SK-N-SH (cell line): ENCODE results near the gene TRMT1. TPM values are rescaled to one million over a fixed set of nuclear protein-coding genes. Genes with fewer than 3 reads are reported as not detected.
A peak's percentile ranks its signal among the peaks of the same experiment; 100 is the strongest.

Experiments used
- CTCF ChIA-PET: fragments of 300-600, 350-600 bp; formaldehyde crosslinking; extraction: SDS; loops from one replicate; lab custom pipeline; 2021; lab: Yijun Ruan, JAX
- POLR2A ChIA-PET: fragments of 350-600 bp; sonication (Branson Sonifier 250); formaldehyde crosslinking; extraction: SDS; loops from one replicate; lab custom pipeline; 2020; ENCODE audit warnings: antibody characterized with exemption, inconsistent platforms; lab: Yijun Ruan, JAX
- DNase-seq: peaks from one replicate; pipeline ENCODE4 v3.0.0; 2012
- H2AFZ ChIP-seq: fragments of 200-600 bp; sonication (generic); 2 replicates; pipeline ENCODE4 v1.8.1; 2016; ENCODE audit warnings: antibody characterized with exemption, mild to moderate bottlenecking, low read depth
- H3F3A ChIP-seq: fragments of 200-600 bp; sonication (generic); replicated peaks from 2 replicates; pipeline ENCODE3; 2016; ENCODE audit warnings: antibody characterized with exemption, mild to moderate bottlenecking; ENCODE audit not compliant: insufficient read depth
- H3K27ac ChIP-seq, 2 experiments: fragments of 200-500 bp in 1 of 2; fragments of 200-600 bp in 1 of 2; sonication (Bioruptor generic) in 1 of 2; sonication (generic), shearing (Covaris generic) in 1 of 2; 2 replicates each; pipeline versions ENCODE4 v1.5.1 to v1.6.1; 2014 to 2016; ENCODE audit warnings: low read depth in 2 of 2, inconsistent platforms in 1 of 2, low read length in 1 of 2, mild to moderate bottlenecking in 1 of 2, mixed read lengths in 1 of 2
- H3K27me3 ChIP-seq: fragments of 200-600 bp; sonication (generic), shearing (Covaris generic); 2 replicates; pipeline ENCODE4 v1.6.1; 2016; ENCODE audit warnings: mixed run types; ENCODE audit not compliant: insufficient read depth
- H3K36me3 ChIP-seq, 2 experiments: fragments of 200-500 bp in 1 of 2; fragments of 200-600 bp in 1 of 2; sonication (Bioruptor generic) in 1 of 2; sonication (generic) in 1 of 2; replicated peaks in 1 of 2; 2 replicates each; pipeline versions ENCODE3 to v1.5.1; 2014 to 2016; ENCODE audit warnings: low read length in 1 of 2, mild to moderate bottlenecking in 1 of 2; ENCODE audit not compliant: insufficient read depth in 2 of 2, control insufficient read depth in 1 of 2
- H3K4me1 ChIP-seq, 2 experiments: fragments of 200-500 bp in 1 of 2; fragments of 200-600 bp in 1 of 2; sonication (Bioruptor generic) in 1 of 2; sonication (generic), shearing (Covaris generic) in 1 of 2; 2 replicates each; pipeline versions ENCODE4 v1.5.1 to v1.6.1; 2014 to 2016; ENCODE audit warnings: low read depth in 1 of 2, low read length in 1 of 2, mixed run types in 1 of 2; ENCODE audit not compliant: insufficient read depth in 2 of 2, control insufficient read depth in 1 of 2
- H3K4me2 ChIP-seq: fragments of 200-600 bp; sonication (generic), shearing (Covaris generic); 2 replicates; pipeline ENCODE4 v1.6.1; 2017; ENCODE audit warnings: mixed run types
- H3K4me3 ChIP-seq, 2 experiments: fragments of 200-500 bp in 1 of 2; fragments of 200-600 bp in 1 of 2; sonication (Bioruptor generic) in 1 of 2; sonication (generic), shearing (Covaris generic) in 1 of 2; 2 replicates each; pipeline versions ENCODE4 v1.5.1 to v1.8.1; 2014 to 2016; ENCODE audit warnings: low read depth in 2 of 2, inconsistent platforms in 1 of 2, low read length in 1 of 2, mild to moderate bottlenecking in 1 of 2, mixed read lengths in 1 of 2, moderate library complexity in 1 of 2
- H3K79me2 ChIP-seq: fragments of 200-600 bp; sonication (generic); 2 replicates; pipeline ENCODE4 v1.8.1; 2017; ENCODE audit warnings: mild to moderate bottlenecking; ENCODE audit not compliant: insufficient read depth
- H3K9ac ChIP-seq: fragments of 200-600 bp; sonication (generic); 2 replicates; pipeline ENCODE4 v1.6.1; 2017; ENCODE audit warnings: mixed run types
- H3K9me2 ChIP-seq: fragments of 200-600 bp; sonication (generic); 2 replicates; pipeline ENCODE4 v1.6.1; 2017; ENCODE audit warnings: mixed run types
- H3K9me3 ChIP-seq: fragments of 200-600 bp; sonication (generic); 2 replicates; pipeline ENCODE4 v1.6.1; 2017; ENCODE audit warnings: mixed run types, mild to moderate bottlenecking, moderate library complexity
- H4K20me1 ChIP-seq: fragments of 200-600 bp; sonication (generic); 2 replicates; pipeline ENCODE4 v1.6.1; 2017; ENCODE audit warnings: mild to moderate bottlenecking, mixed run types; ENCODE audit not compliant: insufficient read depth
- CTCF ChIP-seq: fragments of 200-600 bp; sonication (generic); IDR thresholded peaks from 2 replicates; pipeline ENCODE4 v1.6.1; 2017; ENCODE audit warnings: antibody characterized with exemption, mild to moderate bottlenecking, moderate library complexity
- ELF1 ChIP-seq: IDR thresholded peaks from 2 replicates; pipeline ENCODE4 v1.4.0; 2012
- EZH2phosphoT487 ChIP-seq: fragments of 200-600 bp; sonication (generic); IDR thresholded peaks from 2 replicates; pipeline ENCODE4 v1.6.1; 2017; ENCODE audit warnings: low read depth, mixed run types, mild to moderate bottlenecking, antibody characterized with exemption, moderate library complexity, borderline replicate concordance
- FOXJ3 ChIP-seq: sonication (generic); formaldehyde crosslinking; IDR thresholded peaks from 2 replicates; pipeline ENCODE4 v1.5.1; 2020; ENCODE audit warnings: mild to moderate bottlenecking, missing genetic modification reagents
- FOXM1 ChIP-seq: IDR thresholded peaks from 2 replicates; pipeline ENCODE4 v1.4.0; 2012; ENCODE audit warnings: low read depth, mild to moderate bottlenecking
- GATA2 ChIP-seq: sonication (generic); formaldehyde crosslinking; IDR thresholded peaks from 2 replicates; pipeline ENCODE4 v1.5.0; 2020; ENCODE audit warnings: mild to moderate bottlenecking, missing genetic modification reagents
- JUND ChIP-seq: IDR thresholded peaks from 2 replicates; pipeline ENCODE4 v1.4.0; 2012
- NRF1 ChIP-seq: IDR thresholded peaks from 2 replicates; pipeline ENCODE4 v1.6.1; 2012; ENCODE audit warnings: low read depth, mild to moderate bottlenecking, low read length
- RAD21 ChIP-seq: IDR thresholded peaks from 2 replicates; pipeline ENCODE4 v1.6.1; 2012; ENCODE audit warnings: mild to moderate bottlenecking, low read length
- RCOR1 ChIP-seq: fragments of 150-350 bp; IDR thresholded peaks from 2 replicates; pipeline ENCODE4 v1.6.1; 2017; ENCODE audit warnings: antibody characterized with exemption, low read length
- RXRA ChIP-seq: IDR thresholded peaks from 2 replicates; pipeline ENCODE4 v1.4.0; 2012; ENCODE audit warnings: low read depth, mild to moderate bottlenecking, borderline replicate concordance
- SIN3A ChIP-seq: IDR thresholded peaks from 2 replicates; pipeline ENCODE4 v1.6.1; 2012; ENCODE audit warnings: low read depth, mild to moderate bottlenecking, low read length, moderate library complexity, borderline replicate concordance
- TAF1 ChIP-seq: IDR thresholded peaks from 2 replicates; pipeline ENCODE4 v1.6.1; 2012; ENCODE audit warnings: low read depth, mild to moderate bottlenecking, low read length, moderate library complexity, borderline replicate concordance
- TEAD4 ChIP-seq: IDR thresholded peaks from 2 replicates; pipeline ENCODE4 v1.4.0; 2012; ENCODE audit warnings: mild to moderate bottlenecking, borderline replicate concordance; ENCODE audit not compliant: insufficient read depth
- USF1 ChIP-seq: IDR thresholded peaks from 2 replicates; pipeline ENCODE4 v1.4.0; 2012; ENCODE audit warnings: low read depth, borderline replicate concordance
- USF2 ChIP-seq: fragments of 150-350 bp; IDR thresholded peaks from 2 replicates; pipeline ENCODE4 v1.6.1; 2017; ENCODE audit warnings: antibody characterized with exemption, low read length, low read depth, borderline replicate concordance
- YY1 ChIP-seq: IDR thresholded peaks from 2 replicates; pipeline ENCODE4 v1.4.0; 2012; ENCODE audit warnings: low read depth, mild to moderate bottlenecking
- WGBS: methylation state at CpG from one replicate; pipeline ENCODE4 v1.1.6; 2017; ENCODE audit warnings: low lambda C conversion rate; 5-methylcytosine and 5-hydroxymethylcytosine counted together
- polyA plus RNA-seq, 3 experiments: library from polyadenylated mRNA; depleted of rRNA; stranded (reverse); fragments of >200 nt; gene quantifications; 2 replicates each; pipeline ENCODE4 v1.2.3, GENCODE V29; 2012

TRMT1 gene
- polyA plus RNA-seq, 1 of the 3 experiments (the other 2 are of a cell fraction): 64.9 TPM

GRCh38 chr19:13089139-13089856 lies 27.2 kb downstream of the TRMT1 start:
- H3K36me3 ChIP-seq: peaks cover 0 to 19% of the 10 kb centered on the region in 2 experiments
- H3F3A ChIP-seq: no peaks in the 10 kb centered on the region
- no peaks in the 10 kb centered on the region for H3K9me2 ChIP-seq
- H3K27ac ChIP-seq: peak overlapping the region in 1 of 2 experiments; percentile 99; a peak in 2 of 4 replicates
- no peak overlapping the region for H3K4me2 ChIP-seq
- DNase-seq: peak; percentile 73
- H3K4me1 ChIP-seq: peaks cover 19 to 56% of the 10 kb centered on the region in 2 experiments
- ChIA-PET CTCF (interaction anchor here (1.0 to 9.2 kb wide), 4 partner anchors 15 to 808 kb away, joined by 3 to 603 read pairs (median 291); partner anchors contain the start of genes DAND5 and LYL1), POLR2A (no interaction called here)
- no peak overlapping the region for H3K9ac ChIP-seq
- no peaks in the 10 kb centered on the region for H4K20me1 ChIP-seq
- TF ChIP-seq CTCF: peak; percentile 52
- no peak for TF ChIP-seq USF2
- 83% methylated on average over 3 of the region's 5 CpGs for WGBS
- H2AFZ ChIP-seq: no peak overlapping the region
- H3K27me3 ChIP-seq: no peaks in the 10 kb centered on the region
- no peak overlapping the region for H3K4me3 ChIP-seq
- H3K79me2 ChIP-seq: no peaks in the 10 kb centered on the region
- H3K9me3 ChIP-seq: no peaks in the 10 kb centered on the region

- peaks cover 19 to 42% of the 10 kb centered on the region in 2 experiments for H3K4me1 ChIP-seq
- H3K79me2 ChIP-seq: no peaks in the 10 kb centered on the region
- H3K27me3 ChIP-seq: no peaks in the 10 kb centered on the region
- peaks cover 0 to 27% of the 10 kb centered on the region in 2 experiments for H3K36me3 ChIP-seq
- no peak for TF ChIP-seq TAF1
- no peak for TF ChIP-seq ELF1
- TF ChIP-seq RAD21: no peak
- no peak for TF ChIP-seq EZH2phosphoT487
- no peak for TF ChIP-seq JUND
- TF ChIP-seq SIN3A: no peak
- no peak for TF ChIP-seq NRF1
- TF ChIP-seq FOXM1: no peak
- TF ChIP-seq YY1: no peak
- TF ChIP-seq USF2: no peak
- no peak for TF ChIP-seq RCOR1
- no peak for TF ChIP-seq TEAD4
- no peak for TF ChIP-seq RXRA
- TF ChIP-seq FOXJ3 (CRISPR knock-in tag): no peak
- no peak for TF ChIP-seq GATA2 (CRISPR knock-in tag)
- no peak for TF ChIP-seq USF1
- no peaks in the 10 kb centered on the region for H3K9me3 ChIP-seq
- POLR2A ChIA-PET: no interaction called here
- H2AFZ ChIP-seq: no peak overlapping the region
- WGBS: 96% methylated on average over 30 of the region's 37 CpGs
- no peak overlapping the region for H3K9ac ChIP-seq
- no peaks in the 10 kb centered on the region for H3K9me2 ChIP-seq
- H3F3A ChIP-seq: no peaks in the 10 kb centered on the region
- DNase-seq: no peak
- no peaks in the 10 kb centered on the region for H4K20me1 ChIP-seq
- no peak overlapping the region; a peak in 1 of 4 replicates for H3K27ac ChIP-seq
- CTCF ChIA-PET: interaction anchor here (0.9 to 9.2 kb wide), 6 partner anchors 20 to 113 kb away, joined by 3 to 603 read pairs (median 22); partner anchors contain the start of gene DAND5
- no peak overlapping the region for H3K4me3 ChIP-seq
- no peak overlapping the region for H3K4me2 ChIP-seq
Measured at GRCh38 chr19:13087795-13088537, 28.6 kb downstream of the TRMT1 start.
